Activated CD8-positive, alpha-beta memory T cell treated with anti-CD3 and anti-CD28 coated beads, Interleukin-2, amount 50 U/mL, for 24 hours (primary cell): Measurements from ENCODE around the gene NPTX1.

Source experiments
- DNase-seq: peaks from one replicate; pipeline ENCODE4 v3.0.0-alpha.2; 2020; ENCODE audit errors: extremely low read depth

The NPTX1 gene

GRCh38 chr17:80459234-80459633 is 17.2 kb downstream of the NPTX1 start:
- DNase-seq, result no peak

- DNase-seq, result no peak
These were observed 18.4 kb downstream of the NPTX1 start for GRCh38 chr17:80458016-80458415.

GRCh38 chr17:80457236-80457856 is 19.1 kb downstream of the NPTX1 start:
- DNase-seq, result no peak

GRCh38 chr17:80456465-80457235 is 19.8 kb downstream of the NPTX1 start:
- no peak for DNase-seq

- no peak for DNase-seq
These were observed 20.6 kb downstream of the NPTX1 start for GRCh38 chr17:80455784-80456183.

GRCh38 chr17:80455336-80455710 is 21.1 kb downstream of the NPTX1 start:
- DNase-seq, result no peak

GRCh38 chr17:80454557-80455335 is 21.7 kb downstream of the NPTX1 start:
- DNase-seq, result peak; percentile 89

- DNase-seq, result no peak
These were observed 22.3 kb downstream of the NPTX1 start for GRCh38 chr17:80453998-80454556.

- DNase-seq, result no peak
These were observed 23.0 kb downstream of the NPTX1 start for GRCh38 chr17:80453126-80453997.

GRCh38 chr17:80452173-80452915 is 24.1 kb downstream of the NPTX1 start:
- DNase-seq, result no peak

GRCh38 chr17:80451104-80451775 is 25.2 kb downstream of the NPTX1 start:
- DNase-seq, result no peak

- no peak for DNase-seq
These were observed 26.4 kb downstream of the NPTX1 start for GRCh38 chr17:80449930-80450576.

- no peak for DNase-seq
These were observed 27.0 kb downstream of the NPTX1 start for GRCh38 chr17:80449194-80449929.

- DNase-seq, result no peak
These were observed 28.6 kb downstream of the NPTX1 start for GRCh38 chr17:80447790-80448189.

GRCh38 chr17:80446645-80447405 is 29.6 kb downstream of the NPTX1 start:
- DNase-seq, result no peak

- no peak for DNase-seq
These were observed 30.7 kb downstream of the NPTX1 start for GRCh38 chr17:80445726-80446110.

- DNase-seq, result no peak
These were observed 31.2 kb downstream of the NPTX1 start for GRCh38 chr17:80445007-80445725.

GRCh38 chr17:80444644-80444979 is 31.8 kb downstream of the NPTX1 start:
- no peak for DNase-seq
